Measurements from ENCODE around the gene LPP.

LPP gene

DNA sequence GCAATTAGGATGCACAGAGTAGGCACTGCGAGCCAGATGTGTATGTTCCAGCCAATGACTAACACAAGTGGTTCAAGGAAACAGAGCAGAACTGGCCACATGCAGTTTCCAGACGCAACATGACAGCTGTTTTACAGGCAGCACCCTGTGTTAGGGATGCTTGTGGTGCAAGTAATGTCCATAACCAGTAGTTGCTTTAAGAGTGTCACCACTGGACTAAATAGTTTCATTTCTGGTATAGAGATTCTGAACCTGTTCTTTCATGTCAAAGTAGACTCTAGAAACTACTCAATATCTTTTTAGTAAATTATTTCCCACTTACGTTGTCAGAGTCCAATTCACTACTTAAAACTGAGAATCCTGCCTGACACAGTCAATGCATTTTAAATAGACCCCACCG, 14.5 kb upstream of the LPP start:
- DNase-seq = no peak

DNA sequence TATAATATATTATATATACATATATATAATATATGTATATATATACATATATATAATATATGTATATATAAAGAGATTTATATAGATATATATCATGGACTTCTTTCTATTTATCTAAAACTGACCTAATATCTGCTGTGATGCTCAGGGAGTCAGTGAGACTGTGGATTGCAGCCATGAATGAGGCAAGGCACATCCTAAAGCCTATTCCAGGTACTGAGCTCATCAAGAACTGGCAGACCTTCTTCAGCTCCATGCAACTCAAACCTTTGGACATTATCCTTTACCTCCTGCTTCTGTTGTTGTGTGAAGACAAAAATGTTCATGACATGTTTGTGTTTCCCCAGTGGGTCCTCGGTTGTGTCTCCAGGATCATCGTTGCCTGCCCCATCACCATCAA, 7.7 kb upstream of the LPP start:
- DNase-seq = no peak

- DNase-seq = no peak
Observed at GRCh38 chr3:188147782-188148181, 6.2 kb upstream of the LPP start.

DNA sequence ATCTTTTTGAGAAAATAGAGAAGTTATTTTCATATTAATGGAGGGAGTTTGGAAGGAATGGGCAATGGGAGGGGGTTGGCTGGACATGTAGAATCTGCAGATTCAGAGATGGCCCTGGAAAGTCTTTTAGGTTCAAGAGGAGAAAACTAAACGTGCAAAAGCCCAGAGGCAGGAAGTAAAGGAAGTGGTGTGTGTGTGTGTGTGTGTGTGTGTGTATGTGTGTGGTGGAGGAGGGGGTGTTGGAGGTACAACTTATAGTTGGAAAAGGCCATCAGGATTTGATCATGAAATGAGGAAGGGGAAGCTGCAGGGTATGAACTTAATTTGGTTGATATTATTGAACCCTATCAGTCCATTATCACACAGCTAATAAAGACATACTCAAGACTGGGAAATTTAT, 5.6 kb upstream of the LPP start:
- no peak for DNase-seq

- no peak for DNase-seq
Observed at GRCh38 chr3:188149587-188149986, 4.4 kb upstream of the LPP start.

- DNase-seq = no peak
Observed at GRCh38 chr3:188150982-188151381, 3.0 kb upstream of the LPP start.

DNA sequence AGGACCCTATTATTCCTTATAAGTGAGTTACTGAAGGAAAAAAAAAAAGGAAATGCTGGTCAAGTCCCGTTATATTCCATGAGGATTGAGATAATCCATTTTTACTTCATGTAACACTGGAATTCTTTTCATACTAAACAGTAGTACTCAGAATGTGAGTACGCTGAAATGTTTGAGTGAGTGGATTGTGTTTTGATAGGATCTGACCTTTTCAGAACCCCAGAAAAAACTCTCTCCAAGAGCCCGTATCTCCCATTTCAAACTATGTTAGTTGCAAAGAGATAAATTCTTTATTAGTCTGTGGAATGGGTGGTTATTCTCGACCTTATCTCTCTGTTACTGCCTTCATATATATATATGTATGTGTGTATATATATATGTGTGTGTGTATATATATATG, 2.5 kb upstream of the LPP start:
- no peak for DNase-seq

DNA sequence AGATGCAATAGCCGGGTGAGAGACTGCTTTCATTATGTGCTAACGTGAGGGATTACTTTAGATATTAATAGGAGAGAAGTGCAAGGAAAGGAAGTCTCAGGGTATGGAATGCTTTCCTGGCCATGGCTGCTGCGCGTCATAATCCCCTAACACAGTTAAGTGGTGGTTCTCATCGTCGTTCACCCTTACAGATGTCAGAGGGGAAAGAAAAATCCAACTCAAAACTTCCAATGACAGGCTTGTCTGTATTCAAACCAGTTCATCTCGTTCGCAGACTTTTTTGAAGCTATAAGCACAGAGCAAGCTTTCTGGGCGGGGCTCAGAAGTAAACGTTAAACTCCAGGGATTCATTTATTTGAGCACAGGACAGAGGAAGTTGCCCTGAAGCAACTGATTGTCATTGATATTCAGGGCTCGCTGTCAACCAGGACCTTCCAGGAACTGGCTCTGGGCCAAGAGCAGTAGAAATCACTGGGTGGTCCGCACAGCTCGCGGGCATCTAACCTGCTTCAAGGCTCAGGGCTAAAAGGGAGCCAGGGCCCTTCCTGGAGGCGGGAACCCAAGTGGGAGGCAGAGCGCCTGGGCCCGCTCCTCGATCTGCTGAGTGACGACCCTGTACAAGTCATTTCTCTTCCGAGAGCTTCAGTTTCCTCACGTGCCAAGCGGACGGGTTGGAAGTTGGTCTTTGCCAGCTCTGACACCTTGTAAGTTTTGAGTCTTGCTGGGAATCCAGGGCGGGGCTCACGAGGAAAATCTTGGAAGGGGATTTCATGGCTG, 1.1 kb upstream of the LPP start:
- no peak for DNase-seq

DNA sequence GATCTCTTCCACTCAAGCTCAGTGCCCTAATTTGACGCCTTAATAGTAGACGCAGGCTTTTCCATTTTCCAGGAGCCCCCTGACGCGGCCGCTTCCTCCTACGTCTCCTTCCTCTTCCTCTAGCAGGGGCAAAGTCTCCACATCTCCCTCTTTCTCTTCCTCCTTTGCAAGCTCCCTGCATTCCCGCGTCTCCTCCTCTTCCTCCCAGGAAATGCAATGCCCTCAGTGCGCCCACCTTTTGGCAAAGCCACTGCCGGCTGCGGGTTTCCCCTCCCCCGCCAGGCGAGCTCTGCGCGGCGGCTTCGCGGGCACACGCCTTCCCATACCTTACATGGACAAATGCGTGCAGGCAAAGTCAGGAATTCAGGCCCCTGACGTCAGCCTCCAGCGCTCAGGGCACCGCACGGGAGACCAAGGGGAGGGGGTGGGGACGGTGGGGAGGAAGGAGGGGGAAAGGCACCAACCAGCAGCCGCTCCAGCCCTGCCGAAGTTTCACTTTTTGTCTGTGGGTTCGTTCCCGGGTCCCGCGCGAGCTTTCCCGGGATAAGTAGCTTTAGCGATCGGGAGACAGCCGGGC, 432 bp upstream of the LPP start:
- peak; percentile 45 for DNase-seq

DNA sequence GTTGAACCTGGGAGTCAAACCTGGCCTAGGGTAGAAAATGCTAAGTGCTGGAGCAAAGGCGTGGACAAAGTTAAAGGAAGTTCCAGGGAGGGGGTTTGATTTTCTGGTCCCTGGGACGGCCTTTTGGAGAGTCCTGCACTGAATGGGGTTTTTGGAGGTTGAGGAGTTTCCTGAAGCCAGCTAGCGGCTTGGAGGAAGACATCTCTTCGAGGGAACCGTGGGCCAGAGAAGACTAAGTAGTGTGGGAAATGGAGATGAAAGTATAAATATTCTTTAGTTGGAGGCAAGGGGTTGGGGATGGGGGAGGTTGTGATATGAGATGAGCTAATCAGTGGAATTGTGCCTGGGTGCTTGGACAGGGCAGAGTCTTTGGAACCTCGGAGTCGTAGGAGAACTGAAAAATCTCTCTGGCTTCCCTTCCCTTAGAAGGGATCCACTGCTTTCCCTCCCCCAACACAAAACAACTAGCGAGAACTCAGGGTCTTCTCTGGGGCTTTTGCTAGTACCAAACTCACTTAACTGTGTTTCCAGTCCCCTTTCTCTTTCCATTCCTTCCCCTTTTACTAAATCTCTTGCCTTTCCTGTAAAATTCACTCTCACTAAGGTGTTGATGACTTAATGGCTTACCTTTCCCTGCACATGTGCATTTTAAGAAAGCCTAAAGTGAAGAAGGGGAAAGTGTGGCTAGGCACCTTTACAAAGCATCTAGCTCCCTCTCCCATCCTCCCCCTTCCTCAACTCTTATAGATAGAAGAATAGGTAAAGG, 1.0 kb downstream of the LPP start:
- no peak for DNase-seq

GRCh38 chr3:188156056-188156455, 2.1 kb downstream of the LPP start:
- no peak for DNase-seq

DNA sequence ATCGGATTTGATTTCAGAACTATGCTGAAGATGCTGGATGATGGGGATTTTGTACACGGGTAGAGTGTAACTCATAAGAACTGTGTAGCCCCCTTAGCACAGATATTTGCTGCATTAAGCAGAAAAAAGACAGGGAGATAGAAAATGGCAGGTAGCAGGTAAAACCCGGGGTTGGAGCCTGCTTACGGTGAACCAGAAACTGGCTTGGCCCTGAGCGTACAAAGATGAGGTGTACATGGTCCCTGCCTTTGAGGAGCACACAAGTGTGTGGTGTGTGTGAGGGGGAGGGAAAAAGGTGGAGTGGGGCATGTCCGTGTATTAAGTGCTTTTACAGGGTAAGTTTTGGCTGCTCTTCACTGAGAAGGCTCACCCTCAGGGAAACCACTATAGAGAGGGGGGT, 3.5 kb downstream of the LPP start:
- DNase-seq = no peak

- DNase-seq = no peak
Observed at GRCh38 chr3:188157971-188158370, 4.0 kb downstream of the LPP start.

- DNase-seq = no peak
Observed at GRCh38 chr3:188158731-188159310, 4.9 kb downstream of the LPP start.

DNA sequence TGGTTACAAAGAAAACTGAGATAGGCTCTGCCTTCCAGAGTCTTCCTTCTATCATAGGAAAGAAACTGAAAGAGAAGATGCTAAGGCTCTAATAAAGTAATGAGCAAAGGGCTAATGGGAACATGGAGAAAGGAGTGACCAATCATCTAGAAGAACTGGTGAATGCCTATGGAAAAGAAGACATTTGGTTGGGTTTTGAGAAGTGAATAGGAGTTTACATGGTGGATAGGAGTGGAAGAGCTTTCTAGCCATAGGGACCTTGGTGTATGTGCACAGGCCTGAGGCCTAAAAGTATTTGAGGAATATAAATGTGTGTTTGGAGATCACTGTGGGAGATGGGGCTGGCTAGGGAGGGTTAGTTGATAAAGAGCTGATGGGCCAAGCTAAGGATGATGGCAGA, 6.8 kb downstream of the LPP start:
- DNase-seq = no peak

DNA sequence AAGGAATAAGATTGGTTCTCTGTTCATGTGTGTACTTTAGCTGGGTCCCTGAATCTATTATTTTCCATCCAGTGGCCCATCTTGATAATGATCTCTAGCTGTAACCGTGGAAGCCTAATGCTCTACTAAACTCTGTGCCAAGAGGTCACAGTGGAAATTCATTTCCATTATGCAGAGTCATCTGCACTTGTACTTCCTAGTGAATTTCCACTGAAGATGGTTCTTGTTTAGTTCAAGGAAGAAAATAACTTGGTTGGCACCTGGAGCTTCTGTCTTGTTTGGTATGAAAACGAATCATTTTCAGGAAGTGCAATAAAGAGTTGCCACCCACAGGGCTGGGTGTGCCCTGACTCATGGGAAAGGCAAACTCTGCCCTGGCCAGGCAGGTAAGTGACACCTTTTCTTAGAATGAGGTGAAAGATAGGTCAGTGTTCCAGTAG, 10.3 kb downstream of the LPP start:
- DNase-seq = no peak

DNA sequence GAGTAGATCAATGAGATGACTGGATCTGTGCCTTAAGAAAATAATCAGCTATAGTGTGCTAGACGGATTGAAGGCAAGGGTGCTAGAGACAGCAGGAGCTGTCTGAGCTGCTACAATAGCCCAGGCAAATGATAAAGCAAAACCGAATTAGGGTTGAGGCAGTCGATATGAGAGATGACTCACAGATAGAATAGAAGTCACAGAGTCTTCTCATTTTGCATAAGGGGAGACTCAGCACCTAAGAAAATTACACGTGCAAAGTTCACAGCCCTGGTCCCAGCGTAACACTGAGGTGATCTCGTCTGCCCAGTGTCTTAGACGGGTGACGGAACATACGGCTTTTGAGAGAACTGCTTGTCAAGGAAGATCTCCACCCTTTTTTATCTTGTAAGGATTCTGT, 11.6 kb downstream of the LPP start:
- peak; percentile 8 for DNase-seq

GRCh38 chr3:188166441-188166840, 12.5 kb downstream of the LPP start:
- DNase-seq = no peak

GRCh38 chr3:188168186-188168585, 14.2 kb downstream of the LPP start:
- no peak for DNase-seq

DNA sequence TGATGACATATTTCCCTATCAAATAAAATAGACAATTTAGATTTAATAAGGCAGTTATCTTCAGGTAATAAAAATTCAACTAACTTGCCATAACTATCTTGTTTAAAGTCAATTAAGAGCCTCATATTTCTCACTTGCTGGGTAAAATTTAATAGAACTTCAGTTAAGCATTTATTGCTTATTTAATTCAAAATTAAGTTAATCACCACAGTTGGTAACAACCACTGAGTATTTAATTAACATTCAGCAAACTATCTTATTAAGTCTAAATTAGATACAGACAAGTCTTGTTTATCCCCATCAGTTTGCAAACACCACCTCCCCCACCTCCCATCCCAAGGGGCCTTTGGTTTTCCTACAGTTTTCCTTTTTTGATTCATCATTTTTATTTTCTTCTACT, 14.7 kb downstream of the LPP start:
- no peak for DNase-seq

GRCh38 chr3:188169830-188170455, 16.0 kb downstream of the LPP start:
- no peak for DNase-seq

- DNase-seq = peak; percentile 56
Observed at GRCh38 chr3:188170461-188171459, 16.8 kb downstream of the LPP start.

Data from stimulated activated naive CD4-positive, alpha-beta T cell treated with Interleukin-2 at 50 U/mL for 16 hours (primary cell).